DOHH2 (cell line): ENCODE measurements around the gene UBL3.

Experiments
- H3F3A ChIP-seq: fragments of 200-600 bp; sonication (generic), shearing (Covaris generic); 2 replicates; pipeline ENCODE4 v1.6.0; 2016; ENCODE audit warnings: antibody characterized with exemption, mild to moderate bottlenecking; ENCODE audit not compliant: control insufficient read depth, insufficient read depth
- H3K27ac ChIP-seq: fragments of 200-600 bp; sonication (generic); 2 replicates; pipeline ENCODE4 v1.5.1; 2014; ENCODE audit warnings: low read depth, mild to moderate bottlenecking, low read length, moderate library complexity
- H3K27me3 ChIP-seq: fragments of 200-600 bp; sonication (generic); 2 replicates; pipeline ENCODE4 v1.6.1; 2014; ENCODE audit warnings: mild to moderate bottlenecking, low read length, mixed read lengths; ENCODE audit not compliant: control insufficient read depth
- H3K36me3 ChIP-seq: fragments of 200-600 bp; sonication (generic); 2 replicates; pipeline ENCODE4 v1.6.1; 2014; ENCODE audit warnings: mild to moderate bottlenecking, low read length, moderate library complexity, mixed read lengths; ENCODE audit not compliant: control insufficient read depth
- H3K4me1 ChIP-seq: fragments of 200-600 bp; sonication (generic); 2 replicates; pipeline ENCODE4 v1.6.1; 2014; ENCODE audit warnings: mild to moderate bottlenecking, low read length, mixed read lengths; ENCODE audit not compliant: control insufficient read depth
- H3K4me2 ChIP-seq: fragments of 200-600 bp; sonication (generic); 2 replicates; pipeline ENCODE4 v1.6.0; 2014; ENCODE audit warnings: mild to moderate bottlenecking, low read length, moderate library complexity
- H3K4me3 ChIP-seq: fragments of 200-600 bp; sonication (generic); 2 replicates; pipeline ENCODE4 v1.5.1; 2014; ENCODE audit warnings: mild to moderate bottlenecking, low read length, mixed read lengths
- H3K79me2 ChIP-seq: fragments of 200-600 bp; sonication (generic); 2 replicates; pipeline ENCODE4 v1.6.1; 2014; ENCODE audit warnings: mild to moderate bottlenecking, low read length, mixed read lengths; ENCODE audit not compliant: control insufficient read depth
- H3K9me2 ChIP-seq: fragments of 200-600 bp; sonication (generic); replicated peaks from 2 replicates; pipeline ENCODE4 v1.6.1; 2014; ENCODE audit warnings: mild to moderate bottlenecking, low read length, mixed read lengths; ENCODE audit not compliant: control insufficient read depth
- H3K9me3 ChIP-seq: fragments of 200-600 bp; sonication (generic); 2 replicates; pipeline ENCODE4 v1.6.1; 2014; ENCODE audit warnings: antibody characterized with exemption, low read length, mixed read lengths; ENCODE audit not compliant: control insufficient read depth, insufficient read depth
- H4K20me1 ChIP-seq: fragments of 200-600 bp; sonication (generic); 2 replicates; pipeline ENCODE4 v1.6.0; 2014; ENCODE audit warnings: low read depth, mild to moderate bottlenecking, antibody characterized with exemption, low read length, moderate library complexity; ENCODE audit not compliant: control insufficient read depth, insufficient read depth
- CTCF ChIP-seq: fragments of 200-600 bp; sonication (generic); IDR thresholded peaks from one replicate; pipeline ENCODE4 v1.5.1; 2014; ENCODE audit warnings: antibody characterized with exemption, mild to moderate bottlenecking, low read depth, low read length; ENCODE audit not compliant: poor library complexity, severe bottlenecking
- EZH2phosphoT487 ChIP-seq: fragments of 200-600 bp; sonication (generic); IDR thresholded peaks from 2 replicates; pipeline ENCODE4 v1.6.1; 2017; ENCODE audit warnings: borderline replicate concordance, mild to moderate bottlenecking, antibody characterized with exemption, low read length, moderate library complexity, mixed read lengths

The UBL3 gene

GRCh38 chr13:29850213-29850898 is at the start of gene UBL3:
TSS of gene UBL3 (minus strand) at chr13:29850617. CDS start at chr13:29849538, 1,079 bp downstream.
- TF ChIP-seq EZH2phosphoT487 (no peak), CTCF (no peak)
- H3K27me3 ChIP-seq, result peaks cover 3% of the 10 kb centered on the region; the same call in 1 of the 2 replicates
- peaks cover 24% of the 10 kb centered on the region for H3K4me1 ChIP-seq
- H3K4me2 ChIP-seq, result peak within 1 kb of the TSS; percentile 92
- H3F3A ChIP-seq, result peaks cover 10% of the 10 kb centered on the region
- H3K79me2 ChIP-seq, result peaks cover 33% of the 10 kb centered on the region
- no peaks in the 10 kb centered on the region for H4K20me1 ChIP-seq
- H3K9me3 ChIP-seq, result no peaks in the 10 kb centered on the region
- no peaks in the 10 kb centered on the region; the same call in 1 of the 2 replicates for H3K36me3 ChIP-seq
- no peaks in the 10 kb centered on the region for H3K9me2 ChIP-seq
- peak within 1 kb of the TSS; percentile 52 for H3K27ac ChIP-seq
- H3K4me3 ChIP-seq, result peak within 1 kb of the TSS; percentile 89

GRCh38 chr13:29897102-29897501 is 46.7 kb upstream of the UBL3 start:
- Histone ChIP-seq H3K4me1 (no peaks in the 10 kb centered on the region), H3K79me2 (no peaks in the 10 kb centered on the region), H3K9me3 (no peaks in the 10 kb centered on the region), H3K4me3 (no peak overlapping the region), H4K20me1 (no peaks in the 10 kb centered on the region), H3K27me3 (peaks cover 5% of the 10 kb centered on the region; the same call in 1 of the 2 replicates), H3F3A (no peaks in the 10 kb centered on the region), H3K9me2 (no peaks in the 10 kb centered on the region), H3K27ac (no peak overlapping the region), H3K4me2 (no peak overlapping the region), H3K36me3 (no peaks in the 10 kb centered on the region)
- TF ChIP-seq EZH2phosphoT487 (no peak), CTCF (no peak)

GRCh38 chr13:29893438-29893837 is 43.0 kb upstream of the UBL3 start:
- no peaks in the 10 kb centered on the region for H3K36me3 ChIP-seq
- H3F3A ChIP-seq, result no peaks in the 10 kb centered on the region
- no peaks in the 10 kb centered on the region for H3K9me2 ChIP-seq
- H3K9me3 ChIP-seq, result no peaks in the 10 kb centered on the region
- H3K4me2 ChIP-seq, result no peak overlapping the region
- no peak overlapping the region for H3K27ac ChIP-seq
- H3K79me2 ChIP-seq, result no peaks in the 10 kb centered on the region
- no peaks in the 10 kb centered on the region for H3K4me1 ChIP-seq
- H3K27me3 ChIP-seq, result no peaks in the 10 kb centered on the region; the same call in 1 of the 2 replicates
- TF ChIP-seq CTCF, result no peak
- TF ChIP-seq EZH2phosphoT487, result no peak
- H4K20me1 ChIP-seq, result no peaks in the 10 kb centered on the region
- H3K4me3 ChIP-seq, result no peak overlapping the region
